Central memory CD8-positive, alpha-beta T cell (primary cell): ENCODE data around the gene VPREB1.
"Not testable (repeated sequence)": the region's sequence is repeated elsewhere in the genome, so short reads cannot be mapped to it uniquely, and the experiment has no call there.

ENCODE experiments used
- ATAC-seq: fragments of 150-1000 bp; cut with Tn5 transposase; replicated peaks from 2 replicates; pipeline ENCODE4 v1.10.0; 2022; ENCODE audit warnings: mild to moderate bottlenecking, moderate FRiP score, moderate number of reproducible peaks; ENCODE audit not compliant: poor library complexity, severe bottlenecking; ENCODE audit errors: extremely low read depth
- DNase-seq, 2 donors: peaks; one replicate each; pipeline ENCODE4 v3.0.0; 2021; ENCODE audit warnings: low spot score in 2 of 2
- H3K27ac Mint-ChIP-seq: one replicate; pipeline ENCODE4 v1.8.0; 2022; ENCODE audit warnings: low read depth, mild to moderate bottlenecking, moderate library complexity, mixed read lengths
- H3K27me3 Mint-ChIP-seq: one replicate; pipeline ENCODE4 v1.8.0; 2022; ENCODE audit warnings: mixed read lengths
- H3K36me3 Mint-ChIP-seq: one replicate; pipeline ENCODE4 v1.8.0; 2022; ENCODE audit warnings: mild to moderate bottlenecking, moderate library complexity, mixed read lengths; ENCODE audit not compliant: insufficient read depth
- H3K4me1 Mint-ChIP-seq: one replicate; pipeline ENCODE4 v1.8.0; 2022; ENCODE audit warnings: mixed read lengths
- H3K4me3 Mint-ChIP-seq: one replicate; pipeline ENCODE4 v1.8.0; 2022; ENCODE audit warnings: mild to moderate bottlenecking, moderate library complexity, mixed read lengths
- H3K9me3 Mint-ChIP-seq: one replicate; pipeline ENCODE4 v1.8.0; 2022; ENCODE audit warnings: mixed read lengths

The VPREB1 gene

DNA sequence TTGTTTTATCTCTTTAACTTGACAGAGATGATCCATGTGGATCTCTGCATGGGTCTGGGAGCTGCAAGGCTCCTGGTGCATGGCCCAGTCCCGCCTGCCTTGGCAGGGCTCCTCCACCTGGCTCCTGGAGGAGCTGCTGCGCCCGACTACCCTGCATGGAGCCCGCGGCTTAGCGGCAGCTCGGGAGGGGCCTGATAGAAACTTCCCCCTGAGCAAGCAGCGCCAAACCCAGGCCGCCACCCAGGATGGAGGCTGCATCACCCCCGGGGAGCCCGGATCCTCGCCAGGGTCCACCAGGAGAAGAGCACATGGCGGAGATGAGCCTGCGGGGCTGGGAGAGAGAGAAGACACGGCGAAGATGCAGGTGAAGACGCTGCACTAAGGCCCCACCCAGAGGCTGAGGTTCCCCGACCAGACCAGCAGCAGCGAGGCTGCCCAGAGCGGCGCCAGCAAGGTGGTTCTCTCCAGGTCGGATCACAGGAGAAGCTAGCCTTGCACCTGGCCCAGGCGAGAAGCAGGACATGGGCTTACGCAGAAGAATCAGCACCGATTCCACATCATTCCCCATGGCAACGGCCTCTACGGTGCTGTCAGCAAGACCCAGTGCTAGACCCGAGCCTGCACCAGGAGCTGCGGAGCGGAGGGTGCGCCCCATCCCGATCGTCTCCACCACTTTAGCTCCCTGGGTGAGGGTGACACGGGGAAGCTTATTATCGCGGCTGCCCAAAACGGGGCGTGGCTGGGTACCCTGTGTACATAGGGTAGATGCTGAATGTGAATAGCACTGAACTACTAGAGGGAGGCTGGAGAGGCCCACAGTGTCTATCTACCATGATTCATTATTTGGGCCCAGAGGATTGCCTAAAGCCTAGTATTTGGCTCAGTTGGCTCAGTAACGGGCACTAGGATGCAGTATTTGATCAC is 41.3 kb upstream of the VPREB1 start:
- H3K4me3 Mint-ChIP-seq = no peak overlapping the region
- no peak overlapping the region for H3K27ac Mint-ChIP-seq
- ATAC-seq = no peak
- peaks cover 2% of the 10 kb centered on the region for H3K36me3 Mint-ChIP-seq
- peaks cover 51% of the 10 kb centered on the region for H3K27me3 Mint-ChIP-seq
- DNase-seq = no peak
- no peaks in the 10 kb centered on the region for H3K9me3 Mint-ChIP-seq
- peaks cover 8% of the 10 kb centered on the region for H3K4me1 Mint-ChIP-seq

DNA sequence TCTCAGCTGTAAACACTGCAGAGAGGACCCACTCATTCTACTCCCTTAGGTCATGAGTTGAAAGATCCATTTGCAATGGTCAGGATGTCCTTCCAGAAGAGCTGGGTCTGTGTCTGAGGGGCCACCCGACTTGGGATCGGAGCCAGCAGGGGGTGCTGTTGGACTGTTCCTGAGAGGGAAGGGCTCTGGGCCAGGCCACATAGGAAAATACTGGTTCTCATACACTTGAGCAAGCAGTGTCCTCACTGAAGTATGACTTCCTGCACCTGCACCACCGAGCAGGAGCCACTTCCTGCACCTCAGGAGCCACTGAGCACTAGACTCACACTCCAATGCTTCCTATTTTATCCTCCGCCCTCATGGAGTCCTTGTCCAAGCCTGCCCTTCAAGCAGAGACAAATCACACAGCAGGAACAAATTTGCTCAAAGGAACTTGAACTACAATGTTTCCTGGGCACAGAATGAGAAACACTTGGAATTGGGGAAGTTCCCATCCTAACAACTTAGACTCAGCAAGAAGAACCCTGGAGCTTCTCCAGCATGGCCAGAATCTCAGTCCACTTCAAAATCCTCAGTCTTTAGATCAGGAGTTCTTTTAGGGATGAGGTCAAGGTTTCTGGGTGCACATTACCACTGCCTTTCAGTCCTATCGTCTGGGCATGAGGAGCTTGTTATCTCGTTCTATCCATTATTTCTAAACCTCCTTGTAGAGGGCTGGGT is 36.6 kb upstream of the VPREB1 start:
- Mint-ChIP-seq H3K9me3 (no peaks in the 10 kb centered on the region), H3K4me3 (no peak overlapping the region)

DNA sequence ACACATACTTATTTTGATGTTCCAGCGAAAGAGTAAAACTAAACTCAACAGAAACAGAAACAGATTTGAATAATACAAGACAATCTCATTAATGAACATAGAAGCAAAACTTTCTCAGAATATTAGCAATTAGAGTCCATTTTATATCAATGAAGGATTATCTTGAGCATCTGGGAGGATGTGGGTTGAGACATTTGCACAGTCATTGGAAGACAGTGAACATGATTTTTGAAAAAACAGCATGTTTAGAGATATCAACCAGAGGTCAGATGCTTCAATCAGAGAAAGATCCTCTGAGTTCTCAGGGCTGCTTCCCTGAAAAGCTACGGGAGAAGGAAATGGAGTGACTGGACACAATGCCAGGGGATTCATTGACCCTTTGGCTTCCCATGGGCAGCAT is 35.9 kb upstream of the VPREB1 start:
- no peak overlapping the region for H3K4me3 Mint-ChIP-seq
- ATAC-seq (no peak), DNase-seq (no peak)
- peaks cover 21% of the 10 kb centered on the region for H3K4me1 Mint-ChIP-seq
- no peaks in the 10 kb centered on the region for H3K27me3 Mint-ChIP-seq
- no peak overlapping the region for H3K27ac Mint-ChIP-seq
- H3K36me3 Mint-ChIP-seq = peaks cover 2% of the 10 kb centered on the region
- no peaks in the 10 kb centered on the region for H3K9me3 Mint-ChIP-seq

More for the DNA sequence above, 36.6 kb upstream of the VPREB1 start:
- Mint-ChIP-seq H3K27ac (no peak overlapping the region), H3K27me3 (peaks cover 6% of the 10 kb centered on the region), H3K36me3 (peaks cover 2% of the 10 kb centered on the region), H3K4me1 (peaks cover 21% of the 10 kb centered on the region)
- DNase-seq = peak; percentile 32 to 61
- ATAC-seq = peak; percentile 62

DNA sequence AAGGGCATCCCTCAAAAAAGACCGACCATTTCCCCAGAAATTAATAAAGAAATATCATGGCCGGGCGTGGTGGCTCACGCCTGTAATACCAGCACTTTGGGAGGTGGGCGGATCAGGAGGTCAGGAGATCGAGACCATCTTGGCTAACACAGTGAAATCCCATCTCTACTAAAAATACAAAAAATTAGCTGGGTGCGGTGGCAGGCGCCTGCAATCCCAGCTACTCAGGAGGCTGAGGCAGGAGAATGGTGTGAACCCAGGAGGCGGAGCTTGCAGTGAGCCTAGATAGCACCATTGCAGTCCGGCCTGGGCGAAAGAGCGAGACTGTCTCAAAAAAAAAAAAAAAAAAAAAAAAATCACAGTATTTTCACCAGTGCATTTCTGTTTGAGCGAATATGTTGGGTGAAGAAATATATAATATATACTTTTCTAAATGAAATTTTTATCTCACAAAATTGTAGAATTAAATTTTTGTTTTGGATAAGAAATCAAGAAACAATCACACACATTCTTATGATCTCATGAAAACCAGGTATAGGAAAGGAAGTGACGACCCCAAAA is 35.4 kb upstream of the VPREB1 start:
- not testable (repeated sequence) for H3K4me3 Mint-ChIP-seq

DNA sequence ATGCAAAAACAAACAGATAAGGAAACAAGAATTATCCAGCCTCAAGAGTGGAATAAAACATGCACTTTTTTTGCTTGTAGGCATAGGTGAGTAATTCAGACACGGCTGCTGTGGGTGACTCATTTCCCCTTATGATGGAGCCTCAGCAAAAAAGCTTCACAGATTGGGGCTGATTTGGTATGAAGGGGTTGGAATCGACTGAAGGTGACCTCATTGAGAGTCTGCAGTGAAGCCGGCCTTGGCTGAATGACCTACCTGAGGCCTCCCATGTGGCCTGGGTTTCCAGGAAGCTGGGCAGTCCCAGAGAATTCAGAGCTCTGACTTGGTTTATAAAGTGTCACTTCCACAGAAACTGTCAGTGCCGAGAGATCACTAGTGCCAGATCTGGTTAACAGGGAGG is 34.2 kb upstream of the VPREB1 start:
- Mint-ChIP-seq H3K9me3 (no peaks in the 10 kb centered on the region), H3K27ac (no peak overlapping the region), H3K36me3 (peaks cover 2% of the 10 kb centered on the region), H3K4me1 (peaks cover 21% of the 10 kb centered on the region), H3K4me3 (no peak overlapping the region), H3K27me3 (no peaks in the 10 kb centered on the region)
- ATAC-seq (no peak), DNase-seq (no peak)

More for the DNA sequence above, 35.4 kb upstream of the VPREB1 start:
- not testable (repeated sequence) for ATAC-seq, DNase-seq, H3K27me3 Mint-ChIP-seq, H3K36me3 Mint-ChIP-seq, H3K9me3 Mint-ChIP-seq
- Mint-ChIP-seq H3K4me1 (peaks cover 21% of the 10 kb centered on the region), H3K27ac (peak overlapping the region; percentile 12)

DNA sequence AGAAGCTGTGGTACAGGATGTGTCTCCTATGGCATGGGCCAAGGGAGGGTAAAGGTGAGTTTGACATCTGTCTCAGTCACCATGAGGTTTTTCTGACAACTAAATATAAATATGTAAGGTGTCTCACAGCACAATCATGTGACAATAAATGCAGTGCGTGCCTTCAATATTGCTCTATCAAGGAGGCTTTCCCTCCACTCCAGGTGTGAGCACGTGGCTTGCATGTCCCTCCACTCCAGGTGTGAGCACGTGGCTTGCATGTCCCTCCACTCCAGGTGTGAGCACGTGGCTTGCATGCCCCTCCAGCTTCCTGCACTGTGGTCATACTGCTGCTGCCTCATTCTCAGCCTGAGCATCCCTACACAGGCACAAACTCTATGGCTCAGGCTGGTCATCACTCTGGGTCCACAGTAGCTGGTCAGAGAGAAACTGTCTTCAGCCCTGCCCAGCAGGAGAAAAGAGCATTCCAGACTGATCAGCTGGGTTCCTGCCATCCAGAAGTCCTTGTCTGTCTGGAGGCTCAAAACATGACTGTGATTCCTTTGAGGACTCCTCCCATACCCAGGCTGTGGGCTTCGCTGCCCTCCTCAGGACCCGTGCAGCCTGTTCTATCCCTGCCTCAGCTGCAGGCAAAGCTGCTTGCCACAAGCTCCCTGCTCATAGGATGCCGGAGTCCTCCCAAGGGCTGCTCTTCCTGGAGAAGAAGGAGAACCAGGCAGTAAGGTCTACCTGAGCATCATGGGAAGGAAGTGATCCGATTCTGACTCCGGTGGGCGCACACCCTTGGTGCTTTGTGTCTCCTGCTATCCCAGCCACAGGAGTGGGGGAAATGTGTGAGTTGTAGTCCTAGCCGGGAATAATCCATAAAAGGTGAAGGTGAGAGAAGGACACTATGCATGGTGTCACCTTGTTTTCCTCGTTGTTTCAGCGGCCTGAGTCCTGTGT is 33.4 kb upstream of the VPREB1 start:
- Mint-ChIP-seq H3K9me3 (no peaks in the 10 kb centered on the region), H3K27ac (no peak overlapping the region), H3K4me3 (no peak overlapping the region), H3K36me3 (peaks cover under 1% of the 10 kb centered on the region), H3K27me3 (no peaks in the 10 kb centered on the region), H3K4me1 (peaks cover 21% of the 10 kb centered on the region)
- ATAC-seq (no peak), DNase-seq (no peak)

DNA sequence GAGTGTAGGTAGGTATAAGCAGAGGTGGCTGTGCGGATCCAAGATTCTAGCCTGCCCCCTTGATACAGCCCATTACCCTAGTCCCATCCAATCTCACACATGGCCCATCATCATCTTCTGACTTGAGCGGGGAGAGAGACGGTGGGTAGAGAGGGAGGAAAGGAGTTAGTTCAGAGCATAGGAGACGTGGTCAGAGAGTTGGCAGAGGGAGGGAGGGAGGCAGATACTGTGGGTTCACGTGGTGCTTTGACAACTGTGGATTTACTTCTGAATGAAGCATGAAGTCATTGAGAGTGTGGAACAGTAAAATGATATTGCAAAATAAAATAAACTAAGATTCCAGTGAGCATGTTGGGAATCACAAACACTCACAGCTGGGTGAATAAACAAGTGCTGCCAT is 31.4 kb upstream of the VPREB1 start:
- H3K4me1 Mint-ChIP-seq = peaks cover 14% of the 10 kb centered on the region
- ATAC-seq (no peak), DNase-seq (no peak)
- no peaks in the 10 kb centered on the region for H3K36me3 Mint-ChIP-seq
- no peaks in the 10 kb centered on the region for H3K27me3 Mint-ChIP-seq
- no peak overlapping the region for H3K27ac Mint-ChIP-seq
- no peaks in the 10 kb centered on the region for H3K9me3 Mint-ChIP-seq
- H3K4me3 Mint-ChIP-seq = no peak overlapping the region

DNA sequence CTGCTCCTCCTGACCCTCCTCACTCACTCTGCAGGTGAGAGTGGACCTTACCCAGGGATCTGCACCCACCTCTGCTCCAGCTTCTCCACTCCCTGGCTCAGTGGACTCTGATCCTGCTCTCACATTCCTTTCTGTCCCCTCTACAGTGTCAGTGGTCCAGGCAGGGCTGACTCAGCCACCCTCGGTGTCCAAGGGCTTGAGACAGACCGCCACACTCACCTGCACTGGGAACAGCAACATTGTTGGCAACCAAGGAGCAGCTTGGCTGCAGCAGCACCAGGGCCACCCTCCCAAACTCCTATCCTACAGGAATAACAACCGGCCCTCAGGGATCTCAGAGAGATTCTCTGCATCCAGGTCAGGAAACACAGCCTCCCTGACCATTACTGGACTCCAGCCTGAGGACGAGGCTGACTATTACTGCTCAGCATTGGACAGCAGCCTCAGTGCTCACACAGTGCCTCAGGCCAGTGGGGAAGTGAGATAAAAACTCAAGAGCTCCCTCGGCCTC is 29.7 kb upstream of the VPREB1 start:
- ATAC-seq = no peak
- Mint-ChIP-seq H3K27me3 (no peaks in the 10 kb centered on the region), H3K4me3 (no peak overlapping the region), H3K4me1 (peaks cover 8% of the 10 kb centered on the region), H3K27ac (no peak overlapping the region), H3K36me3 (no peaks in the 10 kb centered on the region), H3K9me3 (no peaks in the 10 kb centered on the region)
- DNase-seq = no peak

DNA sequence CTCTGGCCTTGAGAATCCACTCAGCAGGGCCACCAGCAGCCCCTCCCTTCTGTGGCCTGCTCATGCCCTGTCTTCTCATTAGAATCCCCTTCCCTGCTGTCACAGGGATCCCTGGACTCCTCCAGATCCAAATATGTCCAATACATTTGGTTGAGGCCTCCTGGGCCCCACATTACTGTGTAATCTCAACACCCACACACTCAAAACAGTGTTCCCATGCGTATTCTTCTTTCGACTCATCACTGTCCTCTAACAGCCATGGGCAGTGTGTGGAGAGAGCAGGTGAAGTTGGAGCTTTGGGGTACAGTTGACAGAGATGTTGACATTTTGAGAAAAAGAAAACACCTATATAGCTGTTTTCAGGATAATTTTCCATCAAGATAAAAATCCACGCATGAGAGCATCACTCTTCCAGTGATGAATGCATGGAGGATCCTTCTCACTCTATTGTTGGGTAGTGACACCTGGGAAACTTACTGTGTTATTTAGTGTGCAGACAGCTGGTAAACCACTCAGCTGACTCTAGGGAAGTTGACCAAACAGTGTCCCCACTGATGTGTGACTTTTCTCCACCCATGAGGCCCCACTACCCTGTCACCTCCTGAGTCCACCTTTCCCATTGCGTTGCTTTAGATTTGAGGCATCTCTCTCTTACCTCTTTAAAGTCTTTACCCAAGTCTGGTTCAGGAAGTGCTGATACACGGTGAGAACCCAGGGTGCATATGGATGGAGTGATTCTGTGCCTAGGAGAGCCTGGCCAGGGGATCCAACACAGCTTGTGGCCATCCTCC is 28.7 kb upstream of the VPREB1 start:
- no peak overlapping the region for H3K4me3 Mint-ChIP-seq

DNA sequence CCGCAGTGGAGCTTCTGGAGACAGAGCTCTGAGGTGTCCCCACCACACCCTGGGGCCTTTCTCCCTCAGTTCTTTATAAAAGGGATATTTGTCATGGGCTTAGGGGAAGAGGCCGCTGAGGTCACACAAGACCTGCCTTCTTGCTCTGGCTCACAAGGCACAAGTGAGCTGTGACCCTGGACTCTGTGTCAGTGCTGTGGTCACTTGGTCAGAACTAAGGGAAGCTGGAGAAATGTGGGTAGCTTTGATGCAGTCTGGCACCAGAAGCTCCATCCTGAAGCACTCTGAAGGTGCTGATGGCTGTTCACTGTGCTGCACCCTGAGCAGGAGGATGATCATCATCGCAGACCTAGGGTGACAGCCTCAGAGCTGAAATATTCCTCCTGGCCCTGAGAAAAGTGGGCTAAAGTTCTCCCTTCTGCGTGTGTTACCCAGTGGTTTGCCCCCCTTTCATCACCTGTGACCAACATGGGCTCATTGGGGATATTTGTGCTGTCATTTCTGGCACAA is 28.1 kb upstream of the VPREB1 start:
- Mint-ChIP-seq H3K9me3 (no peaks in the 10 kb centered on the region), H3K4me3 (no peak overlapping the region), H3K4me1 (peaks cover under 1% of the 10 kb centered on the region), H3K27me3 (no peaks in the 10 kb centered on the region), H3K36me3 (no peaks in the 10 kb centered on the region), H3K27ac (no peak overlapping the region)
- DNase-seq (no peak), ATAC-seq (no peak)

More for the DNA sequence above, 28.7 kb upstream of the VPREB1 start:
- peaks cover 7% of the 10 kb centered on the region for H3K4me1 Mint-ChIP-seq
- H3K27me3 Mint-ChIP-seq = no peaks in the 10 kb centered on the region
- ATAC-seq (no peak), DNase-seq (no peak)
- H3K27ac Mint-ChIP-seq = no peak overlapping the region
- no peaks in the 10 kb centered on the region for H3K9me3 Mint-ChIP-seq
- H3K36me3 Mint-ChIP-seq = no peaks in the 10 kb centered on the region

DNA sequence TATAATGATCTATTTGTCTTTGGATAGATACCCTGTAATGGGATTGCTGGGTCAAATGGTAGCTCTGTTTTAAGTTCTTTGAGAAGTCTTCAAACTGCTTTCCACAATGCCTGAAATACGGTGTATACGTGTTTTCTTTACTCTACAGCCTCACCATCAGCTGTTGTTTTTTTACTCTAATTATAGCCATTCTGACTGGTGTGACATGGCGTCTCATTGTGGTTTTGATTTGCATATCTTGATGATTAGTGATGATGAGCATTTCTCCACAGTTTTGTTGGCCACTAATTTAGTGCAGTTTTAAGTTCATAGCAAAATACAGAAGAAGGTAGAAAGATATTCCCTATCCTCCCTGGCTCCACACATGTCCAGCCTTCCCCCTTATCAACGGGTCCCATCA is 26.3 kb upstream of the VPREB1 start:
- Mint-ChIP-seq H3K9me3 (no peaks in the 10 kb centered on the region), H3K27ac (no peak overlapping the region), H3K4me3 (no peak overlapping the region), H3K4me1 (no peaks in the 10 kb centered on the region), H3K36me3 (no peaks in the 10 kb centered on the region), H3K27me3 (no peaks in the 10 kb centered on the region)
- DNase-seq = no peak
- ATAC-seq = no peak
